Heart left ventricle (tissue), 13 donors: Measurements from ENCODE around the gene SLC16A7.

Experiments
- POLR2A ChIP-seq, 2 donors: fragments of 450-650 bp; IDR thresholded peaks; one replicate each; pipeline ENCODE4 v1.6.1; 2017; ENCODE audit warnings: antibody characterized with exemption in 2 of 2, mild to moderate bottlenecking in 2 of 2, moderate library complexity in 2 of 2
- TF ChIP-seq, protein P1 (sequence below), 12 donors: fragments of 200-600 bp; sonication (generic) in 4 of 12; IDR thresholded peaks; one replicate each; pipeline versions ENCODE4 v1.5.0 to v1.8.0; 2018 to 2022; ENCODE audit warnings: antibody characterized with exemption in 12 of 12, mild to moderate bottlenecking in 5 of 12
- donor health status: ischemic (EF 13 %, LVEDD 7.1; RV severe dilation, severe dysfunction).
- donor health status: DM: no; HTN: yes; CAD: no.
- donor health status: DM: no; HTN: no; CAD: no.
- donor health status: ischemic (EF 25% LVEDD 6.9; RV normal size, moderate dysfunction).
- donor health status: ischemic (EF 25% LVEDD 5.7; RV mildly dilated, moderate dysfunction).
- donor health status: ischemic (EF 35%, LVEDD 5.7; RV mildly dilated, moderate dysfunction).
- donor health status: nonischemic (EF 11% LVEDD 7.7; RV severe dilation, severe dysfunction).
- donor health status: DM: yes; HTN: yes; CAD: no.
- donor health status: PGD.
- donor health status: ischemic (EF 29% LVEDD 5.4; RV normal size, mild dysfunction).
- donor health status: nonischemic (EF 23%, LVEDD 6.1; RV moderate dilation, normal function).

DNA sequence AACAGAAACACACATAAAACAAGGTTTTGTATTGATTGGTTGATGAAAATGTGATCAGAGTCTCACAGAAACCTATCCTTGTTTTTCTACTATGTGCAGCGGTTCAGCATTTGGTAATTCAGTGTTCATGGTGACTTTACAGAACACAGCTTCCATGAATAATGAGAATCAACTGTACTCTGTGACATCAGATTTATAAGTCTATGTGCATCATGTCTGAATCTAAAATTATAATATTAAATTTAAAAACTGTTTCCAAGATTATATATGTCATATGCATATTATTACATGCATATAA is 104.3 kb downstream of the SLC16A7 start:
- TF ChIP-seq, protein P1, sequence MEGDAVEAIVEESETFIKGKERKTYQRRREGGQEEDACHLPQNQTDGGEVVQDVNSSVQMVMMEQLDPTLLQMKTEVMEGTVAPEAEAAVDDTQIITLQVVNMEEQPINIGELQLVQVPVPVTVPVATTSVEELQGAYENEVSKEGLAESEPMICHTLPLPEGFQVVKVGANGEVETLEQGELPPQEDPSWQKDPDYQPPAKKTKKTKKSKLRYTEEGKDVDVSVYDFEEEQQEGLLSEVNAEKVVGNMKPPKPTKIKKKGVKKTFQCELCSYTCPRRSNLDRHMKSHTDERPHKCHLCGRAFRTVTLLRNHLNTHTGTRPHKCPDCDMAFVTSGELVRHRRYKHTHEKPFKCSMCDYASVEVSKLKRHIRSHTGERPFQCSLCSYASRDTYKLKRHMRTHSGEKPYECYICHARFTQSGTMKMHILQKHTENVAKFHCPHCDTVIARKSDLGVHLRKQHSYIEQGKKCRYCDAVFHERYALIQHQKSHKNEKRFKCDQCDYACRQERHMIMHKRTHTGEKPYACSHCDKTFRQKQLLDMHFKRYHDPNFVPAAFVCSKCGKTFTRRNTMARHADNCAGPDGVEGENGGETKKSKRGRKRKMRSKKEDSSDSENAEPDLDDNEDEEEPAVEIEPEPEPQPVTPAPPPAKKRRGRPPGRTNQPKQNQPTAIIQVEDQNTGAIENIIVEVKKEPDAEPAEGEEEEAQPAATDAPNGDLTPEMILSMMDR (IDR thresholded peaks at IDR 0.05) = no peak
- no peak for TF ChIP-seq POLR2A (IDR thresholded peaks at IDR 0.05)
